Peyer's patch (tissue), 4 donors: ENCODE results near the gene SEPHS2.

Experiments used
- POLR2A ChIP-seq, 2 donors: fragments of 450-650 bp; IDR thresholded peaks; one replicate each; pipeline ENCODE4 v1.5.1; 2017; ENCODE audit warnings: antibody characterized with exemption in 2 of 2, mild to moderate bottlenecking in 2 of 2, moderate library complexity in 2 of 2
- TF ChIP-seq, protein P1 (sequence below), 6 experiments: fragments of 450-650 bp in 4 of 6; fragments of 200-600 bp in 2 of 6; sonication (generic) in 1 of 6; IDR thresholded peaks; one replicate each; pipeline ENCODE4 v1.5.1; 2017 to 2019; ENCODE audit warnings: antibody characterized with exemption in 6 of 6, mild to moderate bottlenecking in 3 of 6, moderate library complexity in 1 of 6

DNA sequence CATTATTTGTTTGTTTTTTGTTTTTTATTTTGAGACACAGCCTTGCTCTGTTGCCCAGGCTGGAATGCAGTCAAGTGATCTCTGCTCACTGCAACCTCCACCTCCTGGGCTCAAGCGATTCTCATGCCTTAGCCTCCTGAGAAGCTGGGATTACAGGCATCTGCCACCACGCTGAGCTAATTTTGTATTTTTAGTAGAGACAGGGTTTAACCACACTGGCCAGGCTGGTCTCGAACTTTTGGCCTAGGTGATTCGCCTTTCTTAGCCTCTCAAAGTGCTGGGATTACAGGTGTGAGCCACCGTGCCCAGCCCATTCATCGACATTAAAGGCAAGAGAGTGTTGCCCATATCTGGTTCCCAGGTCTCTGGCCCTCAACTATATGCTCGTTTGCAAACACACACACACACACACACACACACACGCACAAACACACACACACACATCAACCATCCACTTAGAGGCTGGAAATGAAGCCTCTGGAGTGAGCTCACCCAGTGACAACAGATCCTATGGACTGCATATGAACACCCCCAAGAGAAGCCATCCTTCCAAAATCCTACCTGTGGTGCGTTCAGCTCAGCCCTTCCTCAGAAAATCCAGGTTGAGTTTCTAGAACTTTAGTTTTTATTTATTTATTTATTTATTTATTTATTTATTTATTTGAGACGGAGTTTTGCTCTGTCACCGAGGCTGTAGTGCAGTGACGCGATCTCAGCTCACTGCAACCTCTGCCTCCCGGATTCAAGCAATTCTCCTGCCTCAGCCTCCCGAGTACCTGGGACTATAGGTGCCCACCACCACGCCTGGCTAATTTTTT lies 12.3 kb upstream of the SEPHS2 start:
- TF ChIP-seq, protein P1, sequence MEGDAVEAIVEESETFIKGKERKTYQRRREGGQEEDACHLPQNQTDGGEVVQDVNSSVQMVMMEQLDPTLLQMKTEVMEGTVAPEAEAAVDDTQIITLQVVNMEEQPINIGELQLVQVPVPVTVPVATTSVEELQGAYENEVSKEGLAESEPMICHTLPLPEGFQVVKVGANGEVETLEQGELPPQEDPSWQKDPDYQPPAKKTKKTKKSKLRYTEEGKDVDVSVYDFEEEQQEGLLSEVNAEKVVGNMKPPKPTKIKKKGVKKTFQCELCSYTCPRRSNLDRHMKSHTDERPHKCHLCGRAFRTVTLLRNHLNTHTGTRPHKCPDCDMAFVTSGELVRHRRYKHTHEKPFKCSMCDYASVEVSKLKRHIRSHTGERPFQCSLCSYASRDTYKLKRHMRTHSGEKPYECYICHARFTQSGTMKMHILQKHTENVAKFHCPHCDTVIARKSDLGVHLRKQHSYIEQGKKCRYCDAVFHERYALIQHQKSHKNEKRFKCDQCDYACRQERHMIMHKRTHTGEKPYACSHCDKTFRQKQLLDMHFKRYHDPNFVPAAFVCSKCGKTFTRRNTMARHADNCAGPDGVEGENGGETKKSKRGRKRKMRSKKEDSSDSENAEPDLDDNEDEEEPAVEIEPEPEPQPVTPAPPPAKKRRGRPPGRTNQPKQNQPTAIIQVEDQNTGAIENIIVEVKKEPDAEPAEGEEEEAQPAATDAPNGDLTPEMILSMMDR (IDR thresholded peaks at IDR 0.05), result no peak
- TF ChIP-seq POLR2A (IDR thresholded peaks at IDR 0.05), result no peak
